Measurements from ENCODE around the gene CASKIN1.
A peak's percentile ranks its signal among the peaks of the same experiment; 100 is the strongest.
"Not testable (repeated sequence)": the region's sequence is repeated elsewhere in the genome, so short reads cannot be mapped to it uniquely, and the experiment has no call there.

Gene CASKIN1

GRCh38 chr16:2209258-2210008 is 13.0 kb upstream of the CASKIN1 start:
- DNase-seq (ENCODE audit: low read depth in 2 of 2), result no peak

GRCh38 chr16:2208772-2209171 is 12.4 kb upstream of the CASKIN1 start:
- DNase-seq (ENCODE audit: low read depth in 2 of 2), result no peak

GRCh38 chr16:2208308-2208707 is 11.9 kb upstream of the CASKIN1 start:
- DNase-seq (ENCODE audit: low read depth in 2 of 2), result no peak

GRCh38 chr16:2207872-2208271 is 11.5 kb upstream of the CASKIN1 start:
- no peak for DNase-seq (ENCODE audit: low read depth in 2 of 2)

- DNase-seq (ENCODE audit: low read depth in 2 of 2), result no peak
Observed at GRCh38 chr16:2206780-2207433, 10.5 kb upstream of the CASKIN1 start.

GRCh38 chr16:2206420-2206779 is 10.0 kb upstream of the CASKIN1 start:
- DNase-seq (ENCODE audit: low read depth in 2 of 2), result no peak

GRCh38 chr16:2205967-2206313 is 9.5 kb upstream of the CASKIN1 start:
- DNase-seq (ENCODE audit: low read depth in 2 of 2), result no peak

- peak; percentile 75 to 80 for DNase-seq (ENCODE audit: low read depth in 2 of 2)
Observed at GRCh38 chr16:2205104-2205966, 8.9 kb upstream of the CASKIN1 start, which contains the start of gene MLST8. Gene MLST8, plus strand, starts transcription at chr16:2205454. Its CDS starts 632 bp downstream, at chr16:2206086.

GRCh38 chr16:2204416-2205103 is 8.2 kb upstream of the CASKIN1 start:
- no peak for DNase-seq (ENCODE audit: low read depth in 2 of 2)

GRCh38 chr16:2203119-2203688 is 6.8 kb upstream of the CASKIN1 start:
- not testable (repeated sequence) for DNase-seq (ENCODE audit: low read depth in 2 of 2)

GRCh38 chr16:2200313-2200712 is 3.9 kb upstream of the CASKIN1 start:
- no peak for DNase-seq (ENCODE audit: low read depth in 2 of 2)

- DNase-seq (ENCODE audit: low read depth in 2 of 2), result no peak
Observed at GRCh38 chr16:2199621-2200139, 3.3 kb upstream of the CASKIN1 start.

GRCh38 chr16:2199095-2199494 is 2.7 kb upstream of the CASKIN1 start:
- DNase-seq (ENCODE audit: low read depth in 2 of 2), result no peak

GRCh38 chr16:2198283-2198682 is 1.9 kb upstream of the CASKIN1 start:
- no peak for DNase-seq (ENCODE audit: low read depth in 2 of 2)

- DNase-seq (ENCODE audit: low read depth in 2 of 2), result no peak
Observed at GRCh38 chr16:2197765-2198164, 1.4 kb upstream of the CASKIN1 start.

- no peak for DNase-seq (ENCODE audit: low read depth in 2 of 2)
Observed at GRCh38 chr16:2196981-2197511, 641 bp upstream of the CASKIN1 start.

- DNase-seq (ENCODE audit: low read depth in 2 of 2), result no peak
Observed at GRCh38 chr16:2195322-2196161, 863 bp downstream of the CASKIN1 start.

GRCh38 chr16:2194852-2195321 is 1.5 kb downstream of the CASKIN1 start:
- no peak for DNase-seq (ENCODE audit: low read depth in 2 of 2)

GRCh38 chr16:2194166-2194834 is 2.1 kb downstream of the CASKIN1 start:
- DNase-seq (ENCODE audit: low read depth in 2 of 2), result no peak

- no peak for DNase-seq (ENCODE audit: low read depth in 2 of 2)
Observed at GRCh38 chr16:2191446-2191706, 5.0 kb downstream of the CASKIN1 start.
